PC-3 (cell line): ENCODE measurements around the gene MTMR1. TPM values are rescaled to one million over a fixed set of nuclear protein-coding genes. Genes with fewer than 3 reads are reported as not detected.
A peak's percentile ranks its signal among the peaks of the same experiment; 100 is the strongest.

ENCODE experiments used
- ATAC-seq: fragments of 200-7000 bp; cut with Tn5 transposase; 2 replicates; pipeline ENCODE4 v1.9.1; 2020; ENCODE audit warnings: mild to moderate bottlenecking, moderate library complexity
- BruUV-seq: library from RNA; stranded (reverse); fragments of 400-500 nt; replicated peaks from 2 replicates; lab custom pipeline; 2021; lab: Mats Ljungman, UMichigan
- CTCF ChIA-PET: fragments of 300-600 bp; sonication (Branson Sonifier 250); formaldehyde crosslinking; loops from one replicate; lab custom pipeline; 2022; ENCODE audit warnings: antibody characterized with exemption; lab: Charles Lee
- POLR2A ChIA-PET: fragments of 300-600 bp; sonication (Branson Sonifier 250); formaldehyde crosslinking; loops from one replicate; lab custom pipeline; 2022; ENCODE audit warnings: antibody characterized with exemption; ENCODE audit not compliant: unreplicated experiment; lab: Charles Lee
- DNase-seq: peaks from one replicate; pipeline ENCODE4 v3.0.0-alpha.2; 2015
- H2AFZ ChIP-seq: fragments of 300-600 bp; sonication (generic); 2 replicates; pipeline ENCODE4 v1.6.0; 2016; ENCODE audit warnings: antibody characterized with exemption, low read length
- H3F3A ChIP-seq: fragments of 300-600 bp; sonication (generic); one replicate; pipeline ENCODE4 v1.6.0; 2017; ENCODE audit warnings: antibody characterized with exemption, low read length, control low read depth, mild to moderate bottlenecking; ENCODE audit not compliant: unreplicated experiment
- H3K27ac ChIP-seq: fragments of 300-600 bp; sonication (generic); 2 replicates; pipeline ENCODE4 v1.5.1; 2016; ENCODE audit warnings: mild to moderate bottlenecking, low read length
- H3K27me3 ChIP-seq: fragments of 300-600 bp; sonication (generic); 2 replicates; pipeline ENCODE4 v1.6.1; 2016; ENCODE audit warnings: low read length, mixed read lengths
- H3K36me3 ChIP-seq: fragments of 300-600 bp; sonication (generic); 2 replicates; pipeline ENCODE4 v1.6.1; 2016; ENCODE audit warnings: low read depth, mixed run types, low read length, mixed read lengths
- H3K4me1 ChIP-seq: fragments of 300-600 bp; sonication (generic); 2 replicates; pipeline ENCODE4 v1.5.1; 2016; ENCODE audit warnings: low read length; ENCODE audit not compliant: insufficient read depth
- H3K4me2 ChIP-seq: fragments of 300-600 bp; sonication (generic); 2 replicates; pipeline ENCODE4 v1.6.0; 2016; ENCODE audit warnings: low read length
- H3K4me3 ChIP-seq: fragments of 300-600 bp; sonication (generic); 2 replicates; pipeline ENCODE4 v1.5.1; 2016; ENCODE audit warnings: mild to moderate bottlenecking, low read length, mixed read lengths
- H3K79me2 ChIP-seq: fragments of 300-600 bp; sonication (generic); 2 replicates; pipeline ENCODE4 v1.6.1; 2017; ENCODE audit warnings: low read length, mixed read lengths
- H3K9ac ChIP-seq: fragments of 300-600 bp; sonication (generic); 2 replicates; pipeline ENCODE4 v1.6.0; 2016; ENCODE audit warnings: mild to moderate bottlenecking, low read length
- H3K9me2 ChIP-seq: fragments of 300-600 bp; sonication (generic); replicated peaks from 2 replicates; pipeline ENCODE4 v1.6.1; 2016; ENCODE audit warnings: mixed run types, low read length, mixed read lengths
- H3K9me3 ChIP-seq: fragments of 300-600 bp; sonication (generic); 2 replicates; pipeline ENCODE4 v1.6.1; 2016; ENCODE audit warnings: low read length, mixed read lengths
- H4K20me1 ChIP-seq: fragments of 300-600 bp; sonication (generic); 2 replicates; pipeline ENCODE4 v1.6.1; 2016; ENCODE audit warnings: low read length, mixed read lengths
- EZH2 ChIP-seq: fragments of 300-600 bp; sonication (generic); IDR thresholded peaks from one replicate; pipeline ENCODE4 v1.6.1; 2017; ENCODE audit warnings: antibody characterized with exemption, mild to moderate bottlenecking, low read length; ENCODE audit not compliant: unreplicated experiment
- EZH2phosphoT487 ChIP-seq: fragments of 300-600 bp; sonication (generic); IDR thresholded peaks from 2 replicates; pipeline ENCODE4 v1.6.1; 2018; ENCODE audit warnings: mild to moderate bottlenecking, antibody characterized with exemption, low read length, borderline replicate concordance
- intact Hi-C: fragments of 100-400 bp; cut with micrococcal nuclease; formaldehyde crosslinking; loops from 2 replicates; pipeline ENCODE4 v1.9.0; 2023
- total RNA-seq: library from RNA; depleted of rRNA; stranded (reverse); fragments of >200 nt; gene quantifications from 2 replicates; pipeline ENCODE4 v1.2.3, GENCODE V29; 2014
- TF ChIP-seq, protein P1 (sequence below): fragments of 300-600 bp; sonication (generic); conservative IDR thresholded peaks from 2 replicates; pipeline ENCODE4 v1.5.1; 2017; ENCODE audit warnings: antibody characterized with exemption, low read depth, mild to moderate bottlenecking, low read length

The MTMR1 gene
- total RNA-seq, 1 experiment from 2014 or later = 31.8 TPM

DNA sequence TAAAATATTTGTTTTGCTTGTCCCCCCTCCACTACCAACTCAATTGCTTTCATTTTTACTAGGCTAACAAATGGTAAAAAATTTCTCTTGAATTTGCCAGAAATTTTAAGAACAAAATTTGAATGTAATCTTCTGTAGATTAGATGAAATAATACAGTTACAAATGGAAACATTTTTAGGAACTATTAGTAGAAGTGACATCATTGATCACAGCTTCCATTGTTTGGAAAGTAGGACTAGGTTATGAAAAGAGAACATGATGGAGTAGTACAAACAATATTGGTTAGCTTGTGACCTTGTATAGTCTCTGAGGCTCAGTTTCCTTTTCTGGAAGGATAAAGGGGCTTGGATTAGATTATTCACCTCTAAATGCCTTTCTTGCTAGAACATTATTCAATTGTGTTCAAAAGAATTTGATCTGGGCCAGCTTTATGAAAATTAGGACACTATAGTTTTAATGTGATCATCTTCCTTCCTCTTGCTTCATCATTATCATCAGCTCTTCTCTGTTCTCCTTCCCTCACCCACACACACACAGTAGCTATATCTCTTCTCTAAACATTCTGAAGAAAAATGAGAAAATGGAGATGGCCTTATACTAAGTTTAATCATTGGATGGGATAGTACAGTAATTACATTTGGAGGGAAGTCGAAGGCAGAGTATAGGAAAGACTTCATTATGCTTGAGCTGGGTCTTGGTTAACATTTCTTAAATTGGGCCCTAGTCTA lies 9.9 kb downstream of the MTMR1 start:
- no TSS peak for BruUV-seq
- no peak overlapping the region for H3K4me3 ChIP-seq
- H2AFZ ChIP-seq = no peak overlapping the region
- H3K4me1 ChIP-seq = peaks cover 17% of the 10 kb centered on the region
- CTCF ChIA-PET = interaction anchor here (0.7 kb wide), 1 partner anchor 9 kb away, joined by 3 read pairs; no protein-coding TSS in a partner anchor
- no peak for DNase-seq
- no peaks in the 10 kb centered on the region for H4K20me1 ChIP-seq
- H3K27ac ChIP-seq = peak overlapping the region; percentile 14
- H3K79me2 ChIP-seq = peaks cover 42% of the 10 kb centered on the region
- intact Hi-C loops = no loop called here
- no peak overlapping the region for H3K4me2 ChIP-seq
- H3F3A ChIP-seq = no peaks in the 10 kb centered on the region
- TF ChIP-seq EZH2 = no peak
- TF ChIP-seq, protein P1, sequence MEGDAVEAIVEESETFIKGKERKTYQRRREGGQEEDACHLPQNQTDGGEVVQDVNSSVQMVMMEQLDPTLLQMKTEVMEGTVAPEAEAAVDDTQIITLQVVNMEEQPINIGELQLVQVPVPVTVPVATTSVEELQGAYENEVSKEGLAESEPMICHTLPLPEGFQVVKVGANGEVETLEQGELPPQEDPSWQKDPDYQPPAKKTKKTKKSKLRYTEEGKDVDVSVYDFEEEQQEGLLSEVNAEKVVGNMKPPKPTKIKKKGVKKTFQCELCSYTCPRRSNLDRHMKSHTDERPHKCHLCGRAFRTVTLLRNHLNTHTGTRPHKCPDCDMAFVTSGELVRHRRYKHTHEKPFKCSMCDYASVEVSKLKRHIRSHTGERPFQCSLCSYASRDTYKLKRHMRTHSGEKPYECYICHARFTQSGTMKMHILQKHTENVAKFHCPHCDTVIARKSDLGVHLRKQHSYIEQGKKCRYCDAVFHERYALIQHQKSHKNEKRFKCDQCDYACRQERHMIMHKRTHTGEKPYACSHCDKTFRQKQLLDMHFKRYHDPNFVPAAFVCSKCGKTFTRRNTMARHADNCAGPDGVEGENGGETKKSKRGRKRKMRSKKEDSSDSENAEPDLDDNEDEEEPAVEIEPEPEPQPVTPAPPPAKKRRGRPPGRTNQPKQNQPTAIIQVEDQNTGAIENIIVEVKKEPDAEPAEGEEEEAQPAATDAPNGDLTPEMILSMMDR = no peak
- no peak for TF ChIP-seq EZH2phosphoT487
- H3K9ac ChIP-seq = no peak overlapping the region
- no peaks in the 10 kb centered on the region for H3K9me3 ChIP-seq
- no peaks in the 10 kb centered on the region for H3K9me2 ChIP-seq
- no peaks in the 10 kb centered on the region for H3K27me3 ChIP-seq
- POLR2A ChIA-PET = no interaction called here
- peaks cover 46% of the 10 kb centered on the region for H3K36me3 ChIP-seq
- no peak for ATAC-seq

DNA sequence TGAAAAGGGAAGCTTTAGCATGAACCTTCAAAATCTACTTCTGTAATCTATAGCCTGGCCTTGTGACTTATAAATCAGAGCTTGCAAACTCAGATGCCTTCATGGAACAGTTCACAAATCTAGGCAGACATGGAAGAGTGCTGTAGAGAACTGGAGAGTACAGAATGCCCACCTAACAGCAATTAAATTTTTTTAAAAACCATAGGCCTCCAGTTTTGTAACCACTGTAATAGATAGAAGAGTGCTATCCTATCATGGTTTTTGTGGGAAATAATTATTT lies 10.4 kb downstream of the MTMR1 start:
- Histone ChIP-seq H3K9ac (no peak overlapping the region), H3K4me1 (peaks cover 17% of the 10 kb centered on the region), H3K36me3 (peaks cover 46% of the 10 kb centered on the region), H3F3A (no peaks in the 10 kb centered on the region), H2AFZ (no peak overlapping the region), H3K27ac (peak overlapping the region; percentile 14), H3K9me3 (no peaks in the 10 kb centered on the region), H3K9me2 (no peaks in the 10 kb centered on the region), H3K4me2 (no peak overlapping the region), H4K20me1 (no peaks in the 10 kb centered on the region), H3K4me3 (no peak overlapping the region), H3K79me2 (peaks cover 38% of the 10 kb centered on the region), H3K27me3 (no peaks in the 10 kb centered on the region)
- TF ChIP-seq, protein P1 = no peak
- TF ChIP-seq EZH2phosphoT487 = no peak
- TF ChIP-seq EZH2 = no peak
- ChIA-PET CTCF (interaction anchor here (0.7 kb wide), 1 partner anchor 9 kb away, joined by 3 read pairs; no protein-coding TSS in a partner anchor), POLR2A (no interaction called here)
- ATAC-seq (no peak), DNase-seq (no peak)
- no TSS peak for BruUV-seq
- intact Hi-C loops = no loop called here

GRCh38 chrX:150704030-150704613 lies 10.9 kb downstream of the MTMR1 start:
- ChIA-PET POLR2A (no interaction called here), CTCF (interaction anchor here (0.7 kb wide), 1 partner anchor 8 kb away, joined by 3 read pairs; no protein-coding TSS in a partner anchor)
- no TSS peak for BruUV-seq
- H3K27ac ChIP-seq = peak overlapping the region; percentile 33
- H3K4me3 ChIP-seq = no peak overlapping the region
- no peak overlapping the region for H2AFZ ChIP-seq
- TF ChIP-seq, protein P1 = no peak
- no peak for TF ChIP-seq EZH2phosphoT487
- TF ChIP-seq EZH2 = no peak
- peak; percentile 67 for DNase-seq
- H3K9me3 ChIP-seq = no peaks in the 10 kb centered on the region
- H3K9me2 ChIP-seq = no peaks in the 10 kb centered on the region
- H4K20me1 ChIP-seq = no peaks in the 10 kb centered on the region
- no peaks in the 10 kb centered on the region for H3F3A ChIP-seq
- peaks cover 17% of the 10 kb centered on the region for H3K4me1 ChIP-seq
- H3K9ac ChIP-seq = no peak overlapping the region
- peaks cover 33% of the 10 kb centered on the region for H3K79me2 ChIP-seq
- H3K27me3 ChIP-seq = no peaks in the 10 kb centered on the region
- no peak overlapping the region for H3K4me2 ChIP-seq
- intact Hi-C loops = no loop called here
- peaks cover 43% of the 10 kb centered on the region for H3K36me3 ChIP-seq
- ATAC-seq = peak; percentile 71
